Testis (tissue), 2 donors: ENCODE measurements around the gene RNF121.

Experiments used
- POLR2A ChIP-seq: fragments of 450-650 bp; IDR thresholded peaks from one replicate; pipeline ENCODE4 v1.6.1; 2017; ENCODE audit warnings: antibody characterized with exemption, mild to moderate bottlenecking, moderate library complexity
- TF ChIP-seq, protein P1 (sequence below), 3 experiments: fragments of 450-650 bp in 2 of 3; fragments of 200-600 bp in 1 of 3; sonication (generic) in 1 of 3; IDR thresholded peaks; one replicate each; pipeline ENCODE4 v1.5.1; 2016 to 2019; ENCODE audit warnings: antibody characterized with exemption in 3 of 3, mild to moderate bottlenecking in 2 of 3, moderate library complexity in 1 of 3

GRCh38 chr11:72007587-72007986, 78.7 kb downstream of the RNF121 start:
- TF ChIP-seq, protein P1, sequence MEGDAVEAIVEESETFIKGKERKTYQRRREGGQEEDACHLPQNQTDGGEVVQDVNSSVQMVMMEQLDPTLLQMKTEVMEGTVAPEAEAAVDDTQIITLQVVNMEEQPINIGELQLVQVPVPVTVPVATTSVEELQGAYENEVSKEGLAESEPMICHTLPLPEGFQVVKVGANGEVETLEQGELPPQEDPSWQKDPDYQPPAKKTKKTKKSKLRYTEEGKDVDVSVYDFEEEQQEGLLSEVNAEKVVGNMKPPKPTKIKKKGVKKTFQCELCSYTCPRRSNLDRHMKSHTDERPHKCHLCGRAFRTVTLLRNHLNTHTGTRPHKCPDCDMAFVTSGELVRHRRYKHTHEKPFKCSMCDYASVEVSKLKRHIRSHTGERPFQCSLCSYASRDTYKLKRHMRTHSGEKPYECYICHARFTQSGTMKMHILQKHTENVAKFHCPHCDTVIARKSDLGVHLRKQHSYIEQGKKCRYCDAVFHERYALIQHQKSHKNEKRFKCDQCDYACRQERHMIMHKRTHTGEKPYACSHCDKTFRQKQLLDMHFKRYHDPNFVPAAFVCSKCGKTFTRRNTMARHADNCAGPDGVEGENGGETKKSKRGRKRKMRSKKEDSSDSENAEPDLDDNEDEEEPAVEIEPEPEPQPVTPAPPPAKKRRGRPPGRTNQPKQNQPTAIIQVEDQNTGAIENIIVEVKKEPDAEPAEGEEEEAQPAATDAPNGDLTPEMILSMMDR (IDR thresholded peaks at IDR 0.05) = no peak
- no peak for TF ChIP-seq POLR2A
